HepG2 (cell line): ENCODE results near the gene TPX2. TPM values are rescaled to one million over a fixed set of nuclear protein-coding genes. Genes with fewer than 3 reads are reported as not detected.

Experiments used
- CEBPG ChIP-seq: IDR thresholded peaks from 2 replicates; pipeline ENCODE4 v1.6.1; 2016
- DNMT3B ChIP-seq: conservative IDR thresholded peaks from 2 replicates; pipeline ENCODE4 v1.6.1; 2016; ENCODE audit warnings: missing biosample characterization, control low read depth
- ETV5 ChIP-seq: IDR thresholded peaks from 2 replicates; pipeline ENCODE4 v1.6.1; 2018; ENCODE audit warnings: missing biosample characterization, missing genetic modification reagents, inconsistent platforms, borderline replicate concordance
- FUBP1 ChIP-seq: sonication (generic); formaldehyde crosslinking; IDR thresholded peaks from 2 replicates; pipeline ENCODE4 v1.5.1; 2020; ENCODE audit warnings: missing genetic modification reagents, mild to moderate bottlenecking, borderline replicate concordance
- HNF4G ChIP-seq, 2 experiments: sonication (generic) in 1 of 2; formaldehyde crosslinking in 1 of 2; IDR thresholded peaks; 2 replicates each; pipeline versions ENCODE4 v1.4.0 to v1.6.1; 2011 to 2020; ENCODE audit warnings: borderline replicate concordance in 2 of 2, low read depth in 2 of 2, mild to moderate bottlenecking in 2 of 2, low read length in 1 of 2, missing genetic modification reagents in 1 of 2, moderate library complexity in 1 of 2
- MBD4 ChIP-seq: IDR thresholded peaks from 2 replicates; pipeline ENCODE4 v1.6.1; 2012; ENCODE audit warnings: low read length, inconsistent platforms, borderline replicate concordance
- MEF2D ChIP-seq: sonication (generic); formaldehyde crosslinking; IDR thresholded peaks from 2 replicates; pipeline ENCODE4 v1.5.1; 2020; ENCODE audit warnings: mild to moderate bottlenecking, missing genetic modification reagents
- MXD1 ChIP-seq: sonication (generic); formaldehyde crosslinking; IDR thresholded peaks from 2 replicates; pipeline ENCODE4 v1.4.0; 2020; ENCODE audit warnings: mild to moderate bottlenecking, missing genetic modification reagents
- RFX3 ChIP-seq: IDR thresholded peaks from 2 replicates; pipeline ENCODE4 v1.6.1; 2016; ENCODE audit warnings: missing biosample characterization, missing genetic modification reagents
- RFX5 ChIP-seq: IDR thresholded peaks from 2 replicates; pipeline ENCODE4 v1.6.1; 2011; ENCODE audit warnings: low read depth, low read length, improper control_type of control experiment
- TFAP4 ChIP-seq: sonication (generic); IDR thresholded peaks from 2 replicates; pipeline ENCODE4 v1.6.1; 2016; ENCODE audit warnings: low read depth, borderline replicate concordance
- ZBTB4 ChIP-seq: sonication (generic); formaldehyde crosslinking; IDR thresholded peaks from 2 replicates; pipeline ENCODE4 v1.4.0; 2020; ENCODE audit warnings: missing genetic modification reagents, mild to moderate bottlenecking, borderline replicate concordance
- ZC3H13 ChIP-seq: sonication (generic); formaldehyde crosslinking; IDR thresholded peaks from 2 replicates; pipeline ENCODE4 v1.8.1; 2023; ENCODE audit warnings: mild to moderate bottlenecking, missing genetic modification reagents, moderate library complexity
- ZFP82 ChIP-seq: sonication (generic); formaldehyde crosslinking; IDR thresholded peaks from 2 replicates; pipeline ENCODE4 v1.5.1; 2020; ENCODE audit warnings: mild to moderate bottlenecking, missing genetic modification reagents, borderline replicate concordance
- ZNF24 ChIP-seq: fragments of 450-650 bp; IDR thresholded peaks from 2 replicates; pipeline ENCODE4 v1.6.1; 2017; ENCODE audit warnings: antibody characterized with exemption, mild to moderate bottlenecking
- ZNF276 ChIP-seq: sonication (generic); formaldehyde crosslinking; IDR thresholded peaks from 2 replicates; pipeline ENCODE4 v1.4.0; 2020; ENCODE audit warnings: mild to moderate bottlenecking, low read depth, missing genetic modification reagents
- ZNF282 ChIP-seq: fragments of 450-650 bp; IDR thresholded peaks from 2 replicates; pipeline ENCODE4 v1.6.1; 2018; ENCODE audit not compliant: partially characterized antibody
- ZNF44 ChIP-seq: sonication (generic); formaldehyde crosslinking; IDR thresholded peaks from 2 replicates; pipeline ENCODE4 v1.5.1; 2020; ENCODE audit warnings: mild to moderate bottlenecking, missing genetic modification reagents
- ZNF761 ChIP-seq: sonication (generic); formaldehyde crosslinking; conservative IDR thresholded peaks from 2 replicates; pipeline ENCODE4 v1.4.0; 2020; ENCODE audit warnings: mild to moderate bottlenecking, missing genetic modification reagents
- ZSCAN25 ChIP-seq: sonication (generic); formaldehyde crosslinking; IDR thresholded peaks from 2 replicates; pipeline ENCODE4 v1.8.0; 2022; ENCODE audit warnings: mild to moderate bottlenecking, missing genetic modification reagents
- polyA plus RNA-seq, 8 experiments: library from polyadenylated mRNA; depleted of rRNA in 3 of 8; stranded (reverse) in 7 of 8; unstranded in 1 of 8; fragments of >200 nt; fragmentation: Illumina TruSeq in 4 of 8; extraction: Trizol in 4 of 8; gene quantifications; 2 replicates each; pipeline versions ENCODE4 v1.2.1 to v1.2.3, GENCODE V29; 2011 to 2016; ENCODE audit warnings: low read depth in 4 of 8, missing spikeins in 1 of 8, mixed read lengths in 1 of 8; ENCODE audit not compliant: insufficient read depth in 1 of 8
- total RNA-seq, 5 experiments: library from RNA; depleted of rRNA; stranded (reverse); fragments of >200 nt; fragmentation: Illumina TruSeq; extraction: Trizol; gene quantifications; 2 replicates each; pipeline ENCODE4 v1.2.3, GENCODE V29; 2016; ENCODE audit warnings: low read depth in 1 of 5

TPX2 gene
- total and polyA plus RNA-seq, 2 of the 13 experiments (the other 11 are each of a cell fraction or from before 2014, with no cell fraction given) = 34.3 to 124 TPM

- TF ChIP-seq HNF4G (IDR thresholded peaks at IDR 0.05; ENCODE audit: borderline replicate concordance, low read depth, low read length) (peak; percentile 98), HNF4G (CRISPR knock-in tag; IDR thresholded peaks at IDR 0.05; ENCODE audit: borderline replicate concordance, low read depth) (peak; percentile 97), MBD4 (peak; percentile 29; the same call in 1 of the 2 replicates), ZBTB4 (CRISPR knock-in tag) (peak; percentile 80; the same call in 1 of the 2 replicates), FUBP1 (CRISPR knock-in tag) (no peak), ZFP82 (peak; percentile 96), ZC3H13 (CRISPR knock-in tag) (peak; percentile 77), MXD1 (CRISPR knock-in tag) (peak; percentile 84), ETV5 (CRISPR knock-in tag) (peak; percentile 93; the same call in 1 of the 2 replicates), ZNF282 (no peak), ZNF44 (no peak; the same call in 1 of the 2 replicates), ZNF24 (no peak; the same call in none of the 2 replicates), ZNF761 (no peak), ZNF276 (peak; percentile 49; the same call in 1 of the 2 replicates), MEF2D (CRISPR knock-in tag) (peak; percentile 90), RFX5 (no peak), TFAP4 (peak; percentile 98), DNMT3B (CRISPR knock-in tag) (no peak), ZSCAN25 (CRISPR knock-in tag) (peak; percentile 69), CEBPG (CRISPR knock-in tag) (peak; percentile 61), RFX3 (no peak)
These were observed 18.3 kb upstream of the TPX2 start (continued) for GRCh38 chr20:31720486-31721407.
